ENCODE measurements around the gene LIX1L. TPM values are rescaled to one million over a fixed set of nuclear protein-coding genes. Genes with fewer than 3 reads are reported as not detected.

The LIX1L gene
- total and polyA plus RNA-seq, 2 donors (not counting 3 experiments of a cell fraction or from before 2014, with no cell fraction given): 54.9 to 56.4 TPM

- Histone ChIP-seq H3K27ac (ENCODE audit: insufficient read depth, low read depth, low read length) (no peak overlapping the region), H3K36me3 (ENCODE audit: control insufficient read depth in 2 of 2, extremely low read depth in 1 of 2, insufficient read depth in 2 of 2, low read length in 2 of 2) (no peaks in the 10 kb centered on the region), H3K27me3 (ENCODE audit: control insufficient read depth in 2 of 2, insufficient read depth in 2 of 2, low read length in 2 of 2) (no peaks in the 10 kb centered on the region), H3K9ac (replicated peaks; ENCODE audit: extremely low read depth, insufficient read depth, low read length) (no peak overlapping the region), H2AFZ (ENCODE audit: low read depth, low read length) (no peak overlapping the region), H4K20me1 (replicated peaks; ENCODE audit: control insufficient read depth, extremely low read depth, insufficient read depth, low read length) (no peaks in the 10 kb centered on the region), H3K9me1 (replicated peaks; ENCODE audit: control insufficient read depth, extremely low read depth, insufficient read depth, low read length) (no peaks in the 10 kb centered on the region), H3K79me2 (ENCODE audit: control insufficient read depth, insufficient read depth, low read length) (no peaks in the 10 kb centered on the region), H3K4me2 (ENCODE audit: insufficient read depth, low read length) (no peak overlapping the region), H3K4me1 (ENCODE audit: control insufficient read depth, extremely low read depth, insufficient read depth, low read length) (peaks cover 12% of the 10 kb centered on the region), H3K9me3 (replicated peaks; ENCODE audit: control insufficient read depth, insufficient read depth, low read length) (no peaks in the 10 kb centered on the region), H3K4me3 (replicated peaks in 1 of 3; ENCODE audit: insufficient read depth in 1 of 3, low read depth in 1 of 3, low read length in 3 of 3) (no peak overlapping the region)
- intact Hi-C loops (cut with micrococcal nuclease) (no loop called here), dilution Hi-C loops (cut with MboI; ENCODE audit: extremely low pct_ligation_motif_present, low sequenced_read_pairs) (no loop called here)
- ChIA-PET POLR2A (no interaction called here), CTCF (interaction anchor here (20.0 kb wide), 1 partner anchor 20 kb away, joined by 496 read pairs; no protein-coding TSS in a partner anchor)
- BruUV-seq (replicated peaks): no TSS peak
- TF ChIP-seq MYC (IDR thresholded peaks at IDR 0.05; ENCODE audit: low read depth, low read length): no peak
- DNase-seq (ENCODE audit: low read depth, low spot score) (no peak), FAIRE-seq (no peak)
Measured at GRCh38 chr1:145986551-145986950, 28.7 kb upstream of the LIX1L start.

DNA sequence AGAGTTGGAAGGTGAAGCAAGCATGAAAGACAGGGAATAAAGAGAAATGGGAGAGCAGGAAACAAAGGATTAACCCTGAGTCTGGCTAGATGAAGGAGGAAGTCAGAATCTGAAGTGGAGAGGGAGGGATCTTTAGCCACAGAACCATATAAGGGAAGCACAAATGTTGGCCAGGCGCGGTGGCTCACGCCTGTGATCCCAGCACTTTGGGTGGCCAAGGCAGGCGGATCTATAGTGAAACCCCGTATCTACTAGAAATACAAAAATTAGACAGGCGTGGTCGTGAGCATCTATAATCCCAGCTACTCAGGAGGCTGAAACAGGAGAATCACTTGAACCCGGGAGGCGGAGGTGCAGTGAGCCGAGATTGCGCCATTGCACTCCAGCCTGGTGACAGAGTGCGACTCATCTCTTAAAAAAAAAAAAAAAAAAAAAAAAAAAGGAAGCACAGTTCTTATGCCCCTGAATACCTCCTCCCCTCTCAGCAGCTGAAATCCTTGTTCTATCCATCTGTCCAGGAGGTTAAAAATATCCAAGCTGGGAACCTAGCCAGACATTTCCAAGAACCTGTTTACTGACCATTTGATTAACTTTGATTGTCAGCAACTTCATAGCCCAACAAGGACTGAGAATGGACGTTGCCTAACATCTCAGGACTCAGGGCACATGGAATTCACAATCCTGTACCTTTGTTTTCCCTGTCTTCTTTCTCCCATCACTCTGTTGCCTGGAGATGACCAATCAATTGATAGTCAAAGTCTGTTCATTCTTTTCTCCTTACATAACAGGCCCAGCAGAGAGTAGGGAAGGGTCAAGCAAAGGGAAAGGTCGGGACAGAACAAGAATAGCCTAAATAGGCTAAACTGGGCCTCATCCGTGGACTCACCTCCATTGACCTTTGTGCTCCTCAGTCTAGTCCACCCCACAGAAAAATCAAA lies 28.0 kb upstream of the LIX1L start:
- FAIRE-seq (no peak), DNase-seq (ENCODE audit: low read depth, low spot score) (peak; percentile 63)
- H3K27me3 ChIP-seq (ENCODE audit: control insufficient read depth in 2 of 2, insufficient read depth in 2 of 2, low read length in 2 of 2): no peaks in the 10 kb centered on the region
- ChIA-PET CTCF (interaction anchor here (1.1 to 20.0 kb wide), 2 partner anchors 8 to 21 kb away, joined by 4 to 496 read pairs; no protein-coding TSS in a partner anchor), POLR2A (no interaction called here)
- dilution Hi-C loops (cut with MboI; ENCODE audit: extremely low pct_ligation_motif_present, low sequenced_read_pairs): no loop called here
- BruUV-seq (replicated peaks): no TSS peak
- no peak overlapping the region for H3K4me2 ChIP-seq (ENCODE audit: insufficient read depth, low read length)
- H2AFZ ChIP-seq (ENCODE audit: low read depth, low read length): no peak overlapping the region
- TF ChIP-seq FOS (IDR thresholded peaks at IDR 0.05; ENCODE audit: borderline replicate concordance, insufficient read depth, low read length) (peak; percentile 13), MYC (IDR thresholded peaks at IDR 0.05; ENCODE audit: low read depth, low read length) (no peak)
- peaks cover 13% of the 10 kb centered on the region for H3K4me1 ChIP-seq (ENCODE audit: control insufficient read depth, extremely low read depth, insufficient read depth, low read length)
- H3K9ac ChIP-seq (replicated peaks; ENCODE audit: extremely low read depth, insufficient read depth, low read length): no peak overlapping the region
- H3K4me3 ChIP-seq (replicated peaks in 1 of 3; ENCODE audit: insufficient read depth in 1 of 3, low read depth in 1 of 3, low read length in 3 of 3): no peak overlapping the region
- H3K79me2 ChIP-seq (ENCODE audit: control insufficient read depth, insufficient read depth, low read length): no peaks in the 10 kb centered on the region
- intact Hi-C loops (cut with micrococcal nuclease): no loop called here
- H3K27ac ChIP-seq (ENCODE audit: insufficient read depth, low read depth, low read length): no peak overlapping the region
- no peaks in the 10 kb centered on the region for H3K9me1 ChIP-seq (replicated peaks; ENCODE audit: control insufficient read depth, extremely low read depth, insufficient read depth, low read length)
- no peaks in the 10 kb centered on the region for H3K9me3 ChIP-seq (replicated peaks; ENCODE audit: control insufficient read depth, insufficient read depth, low read length)
- H4K20me1 ChIP-seq (replicated peaks; ENCODE audit: control insufficient read depth, extremely low read depth, insufficient read depth, low read length): no peaks in the 10 kb centered on the region
- no peaks in the 10 kb centered on the region for H3K36me3 ChIP-seq (ENCODE audit: control insufficient read depth in 2 of 2, extremely low read depth in 1 of 2, insufficient read depth in 2 of 2, low read length in 2 of 2)
